K562 (cell line): ENCODE results near the gene BNC2. TPM values are rescaled to one million over a fixed set of nuclear protein-coding genes. Genes with fewer than 3 reads are reported as not detected.

ENCODE experiments used
- ATAC-seq: fragments of 200-7000 bp; cut with Tn5 transposase; 3 replicates; pipeline ENCODE4 v1.9.1; 2020; ENCODE audit warnings: moderate library complexity
- BruUV-seq: library from RNA; stranded (reverse); fragments of 400-500 nt; replicated peaks from 2 replicates; lab custom pipeline; 2021; lab: Mats Ljungman, UMichigan
- CTCF ChIA-PET: fragments of 300-600 bp; formaldehyde crosslinking; extraction: SDS; loops from one replicate; lab custom pipeline; 2021; ENCODE audit warnings: low intra/inter-chr PET ratio; lab: Yijun Ruan, JAX
- POLR2A ChIA-PET: fragments of 300-600, 350-650 bp; sonication (Branson Sonifier 250); formaldehyde crosslinking; extraction: SDS; loops from one replicate; lab custom pipeline; 2021; ENCODE audit warnings: antibody characterized with exemption, inconsistent platforms; lab: Yijun Ruan, JAX
- DNase-seq, 4 experiments: peaks; one replicate each; pipeline versions ENCODE4 v3.0.0 to v3.0.0-alpha.2; 2011 to 2018; ENCODE audit warnings: low spot score in 3 of 4, mixed read lengths in 3 of 4; ENCODE audit errors: extremely low read depth in 1 of 4
- FAIRE-seq: peaks from 2 replicates; lab custom pipeline; 2011; peaks lifted over from hg19 to GRCh38; lab: Jason Lieb, UNC
- H2AFZ ChIP-seq: 2 replicates; pipeline ENCODE4 v1.6.0; 2011; ENCODE audit warnings: low read depth, low read length, control low read depth, inconsistent platforms
- H3K27ac ChIP-seq: fragments of 200-600 bp; 3 replicates; pipeline ENCODE4 v1.8.0; 2011; ENCODE audit warnings: low read depth, mild to moderate bottlenecking, control low read depth, inconsistent platforms, low read length, moderate library complexity, mixed read lengths; ENCODE audit errors: extremely low read depth
- H3K27me3 ChIP-seq, 2 experiments: fragments of 300-600 bp in 1 of 2; 2 replicates in 1 of 2; 3 replicates in 1 of 2; pipeline versions ENCODE4 v1.6.0 to v1.8.0; 2011; ENCODE audit warnings: inconsistent platforms in 2 of 2, low read length in 2 of 2, mild to moderate bottlenecking in 1 of 2, mixed read lengths in 1 of 2, moderate library complexity in 1 of 2; ENCODE audit not compliant: control insufficient read depth in 2 of 2, insufficient read depth in 2 of 2
- H3K36me3 ChIP-seq: fragments of 300-600 bp; 3 replicates; pipeline ENCODE4 v1.8.0; 2011; ENCODE audit warnings: mild to moderate bottlenecking, low read length, inconsistent platforms; ENCODE audit not compliant: control insufficient read depth, insufficient read depth
- H3K4me1 ChIP-seq, 2 experiments: fragments of 200-600 bp in 1 of 2; replicated peaks in 1 of 2; 2 replicates in 1 of 2; 3 replicates in 1 of 2; pipeline versions ENCODE4 v1.5.1 to v1.8.0; 2011; ENCODE audit warnings: inconsistent platforms in 2 of 2, low read length in 2 of 2, mild to moderate bottlenecking in 1 of 2, mixed read lengths in 1 of 2, moderate library complexity in 1 of 2; ENCODE audit not compliant: control insufficient read depth in 2 of 2, insufficient read depth in 2 of 2
- H3K4me2 ChIP-seq: 2 replicates; pipeline ENCODE4 v1.6.1; 2011; ENCODE audit warnings: low read length, control low read depth, inconsistent platforms, mixed read lengths; ENCODE audit not compliant: insufficient read depth
- H3K4me3 ChIP-seq: fragments of 200-600 bp; sonication (generic), shearing (Covaris generic); 2 replicates; pipeline ENCODE4 v1.5.1; 2016; ENCODE audit warnings: control low read depth, inconsistent platforms
- H3K79me2 ChIP-seq: fragments of 200-600 bp; 3 replicates; pipeline ENCODE4 v1.8.0; 2011; ENCODE audit warnings: low read length, inconsistent platforms; ENCODE audit not compliant: control insufficient read depth, insufficient read depth
- H3K9ac ChIP-seq, 2 experiments: 2 replicates each; pipeline versions ENCODE4 v1.6.0 to v1.6.1; 2011; ENCODE audit warnings: low read depth in 2 of 2, low read length in 2 of 2, control low read depth in 1 of 2, inconsistent platforms in 1 of 2, mild to moderate bottlenecking in 1 of 2, mixed read lengths in 1 of 2; ENCODE audit not compliant: insufficient read depth in 1 of 2
- H3K9me1 ChIP-seq: one replicate; pipeline ENCODE4 v1.6.0; 2011; ENCODE audit warnings: inconsistent platforms, mild to moderate bottlenecking, low read length, moderate library complexity; ENCODE audit not compliant: control insufficient read depth, insufficient read depth
- H3K9me3 ChIP-seq: replicated peaks from 2 replicates; pipeline ENCODE4 v1.5.1; 2011; ENCODE audit warnings: low read depth, low read length, inconsistent platforms; ENCODE audit not compliant: control insufficient read depth, insufficient read depth
- H4K20me1 ChIP-seq: replicated peaks from 2 replicates; pipeline ENCODE4 v1.6.1; 2011; ENCODE audit warnings: low read length, inconsistent platforms, mixed read lengths; ENCODE audit not compliant: control insufficient read depth, insufficient read depth
- CBX2 ChIP-seq: fragments of 200-600 bp; sonication (generic); IDR thresholded peaks from one replicate; pipeline ENCODE4 v1.6.1; 2012; ENCODE audit warnings: mild to moderate bottlenecking, low read length, inconsistent platforms; ENCODE audit not compliant: insufficient read depth, poor library complexity, severe bottlenecking
- ETS1 ChIP-seq: conservative IDR thresholded peaks from 2 replicates; pipeline ENCODE4 v1.6.1; 2011; ENCODE audit warnings: low read depth, mild to moderate bottlenecking, low read length; ENCODE audit not compliant: control insufficient read depth
- KDM4B ChIP-seq, 2 experiments: fragments of 450-650 bp in 1 of 2; sonication (generic) in 1 of 2; IDR thresholded peaks; 2 replicates each; pipeline ENCODE4 v1.6.1; 2016 to 2017; ENCODE audit warnings: borderline replicate concordance in 2 of 2, antibody characterized with exemption in 1 of 2, low read depth in 1 of 2, mild to moderate bottlenecking in 1 of 2
- MEIS2 ChIP-seq: fragments of 450-650 bp; IDR thresholded peaks from 2 replicates; pipeline ENCODE4 v1.6.1; 2014; ENCODE audit warnings: mild to moderate bottlenecking; ENCODE audit not compliant: partially characterized antibody
- NR4A1 ChIP-seq, 2 experiments: fragments of 250-450 bp in 1 of 2; fragments of 450-650 bp in 1 of 2; sonication (Bioruptor Pico) in 1 of 2; IDR thresholded peaks; 2 replicates each; pipeline versions ENCODE4 v1.4.0 to v1.6.1; 2016 to 2020; ENCODE audit warnings: mild to moderate bottlenecking in 2 of 2, missing compliant biosample characterization in 1 of 2, missing genetic modification characterization in 1 of 2, moderate library complexity in 1 of 2
- PML ChIP-seq: IDR thresholded peaks from 2 replicates; pipeline ENCODE4 v1.6.1; 2012; ENCODE audit warnings: low read length, inconsistent platforms
- SRSF3 ChIP-seq: fragments of 200-400 bp; formaldehyde crosslinking; IDR thresholded peaks from 2 replicates; pipeline ENCODE4 v1.6.1; 2016; ENCODE audit warnings: mild to moderate bottlenecking, low read length, moderate library complexity; ENCODE audit not compliant: insufficient read depth
- THRB ChIP-seq: fragments of 450-650 bp; formaldehyde crosslinking; conservative IDR thresholded peaks from 2 replicates; pipeline ENCODE4 v1.4.0; 2022; ENCODE audit warnings: mild to moderate bottlenecking, missing genetic modification characterization
- TRIM24 ChIP-seq, 2 experiments: fragments of 450-650 bp; IDR thresholded peaks; 2 replicates each; pipeline ENCODE4 v1.6.1; 2016
- ZBTB9 ChIP-seq: fragments of 450-650 bp; formaldehyde crosslinking; IDR thresholded peaks from 2 replicates; pipeline ENCODE4 v1.4.0; 2020; ENCODE audit warnings: mild to moderate bottlenecking, moderate library complexity
- ZNF436 ChIP-seq: fragments of 250-450, 450-650 bp; sonication (Bioruptor Pico); formaldehyde crosslinking; IDR thresholded peaks from 2 replicates; pipeline ENCODE4 v1.7.0; 2020; ENCODE audit warnings: mild to moderate bottlenecking
- ZNF707 ChIP-seq: fragments of 250-450 bp; sonication (Bioruptor Pico); conservative IDR thresholded peaks from 2 replicates; pipeline ENCODE4 v1.8.0; 2022; ENCODE audit warnings: inconsistent platforms, mild to moderate bottlenecking, moderate library complexity
- ZNF785 ChIP-seq: fragments of 250-450 bp; sonication (Bioruptor Pico); IDR thresholded peaks from 2 replicates; pipeline ENCODE4 v1.4.0; 2020; ENCODE audit warnings: mild to moderate bottlenecking
- WGBS: fragments of 100-300 bp; shearing (Covaris generic); methylation state at CpG from one replicate; pipeline ENCODE4 v1.1.6; 2016; ENCODE audit warnings: low coverage, mixed read lengths; ENCODE audit not compliant: insufficient coverage; ENCODE audit errors: missing lambda C conversion rate; 5-methylcytosine and 5-hydroxymethylcytosine counted together
- in situ Hi-C: fragments of 300-500 bp; cut with MboI; formaldehyde crosslinking; loops from 4 replicates; pipeline ENCODE4 v1.15.0; 2018; ENCODE audit warnings: inconsistent platforms, mixed read lengths
- intact Hi-C: fragments of 100-400 bp; cut with micrococcal nuclease; formaldehyde crosslinking; loops from 2 replicates; pipeline ENCODE4 v1.14.2; 2022
- polyA plus RNA-seq, 8 experiments: library from polyadenylated mRNA; depleted of rRNA in 4 of 8; stranded (reverse) in 5 of 8; unstranded in 3 of 8; fragments of >200 nt; fragmentation: Nextera tagmentation in 2 of 8; fragmentation: Illumina TruSeq in 1 of 8; extraction: Ambion mirVana in 2 of 8; extraction: Trizol in 1 of 8; gene quantifications; 2 replicates each; pipeline versions ENCODE4 v1.2.1 to v1.2.3, GENCODE V29; 2011 to 2014; ENCODE audit warnings: inconsistent platforms in 1 of 8, missing spikeins in 1 of 8
- total RNA-seq, 7 experiments: library from RNA; depleted of rRNA in 6 of 7; stranded (reverse); fragments of >200 nt in 6 of 7; fragmentation: Illumina TruSeq in 2 of 7; extraction: Trizol in 2 of 7; gene quantifications; 2 replicates each; pipeline versions ENCODE4 v1.2.1 to v1.2.3, GENCODE V29; 2011 to 2021; ENCODE audit warnings: low replicate concordance in 1 of 7
- TF ChIP-seq, protein P1 (sequence below): sonication (generic); IDR thresholded peaks from 2 replicates; pipeline ENCODE4 v1.6.1; 2016

BNC2 gene
- total and polyA plus RNA-seq, 9 of the 15 experiments (the other 6 are each of a cell fraction or from before 2014, with no cell fraction given) = not detected

GRCh38 chr9:16816011-16816410 is 54.5 kb downstream of the BNC2 start (continued):
- TF ChIP-seq NR4A1 (CRISPR knock-in tag; IDR thresholded peaks at IDR 0.05) (no peak), NR4A1 (tag; IDR thresholded peaks at IDR 0.05) (no peak), CBX2 (no peak), TRIM24 (IDR thresholded peaks at IDR 0.05) (no peak)
- TF ChIP-seq, protein P1, sequence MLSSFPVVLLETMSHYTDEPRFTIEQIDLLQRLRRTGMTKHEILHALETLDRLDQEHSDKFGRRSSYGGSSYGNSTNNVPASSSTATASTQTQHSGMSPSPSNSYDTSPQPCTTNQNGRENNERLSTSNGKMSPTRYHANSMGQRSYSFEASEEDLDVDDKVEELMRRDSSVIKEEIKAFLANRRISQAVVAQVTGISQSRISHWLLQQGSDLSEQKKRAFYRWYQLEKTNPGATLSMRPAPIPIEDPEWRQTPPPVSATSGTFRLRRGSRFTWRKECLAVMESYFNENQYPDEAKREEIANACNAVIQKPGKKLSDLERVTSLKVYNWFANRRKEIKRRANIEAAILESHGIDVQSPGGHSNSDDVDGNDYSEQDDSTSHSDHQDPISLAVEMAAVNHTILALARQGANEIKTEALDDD = no peak

GRCh38 chr9:16815079-16815478 is 55.4 kb downstream of the BNC2 start:
- Histone ChIP-seq H3K9me1 (no peaks in the 10 kb centered on the region), H4K20me1 (no peaks in the 10 kb centered on the region), H3K27me3 (no peaks in the 10 kb centered on the region), H3K36me3 (no peaks in the 10 kb centered on the region), H3K4me2 (no peak overlapping the region), H3K4me1 (no peaks in the 10 kb centered on the region), H3K9ac (no peak overlapping the region), H3K27ac (no peak overlapping the region), H3K9me3 (no peaks in the 10 kb centered on the region), H3K79me2 (no peaks in the 10 kb centered on the region), H2AFZ (no peak overlapping the region), H3K4me3 (no peak overlapping the region)
- POLR2A ChIA-PET = no interaction called here
- 4% methylated on average over 2 of the region's 2 CpGs for whole genome bisulfite sequencing
- no peak for DNase-seq
- intact Hi-C loops (no loop called here), in situ Hi-C loops (no loop called here)
- no TSS peak for BruUV-seq
- FAIRE-seq = no peak
- ATAC-seq = no peak
- CTCF ChIA-PET = no interaction called here
- no peak for TF ChIP-seq PML
- no peak for TF ChIP-seq ZNF707 (CRISPR knock-in tag)
- no peak for TF ChIP-seq ETS1
- TF ChIP-seq KDM4B (IDR thresholded peaks at IDR 0.05; ENCODE audit: borderline replicate concordance in 2 of 2, low read depth in 1 of 2) = no peak
- no peak for TF ChIP-seq MEIS2
- no peak for TF ChIP-seq THRB (CRISPR knock-in tag)
- TF ChIP-seq ZNF436 (CRISPR knock-in tag) = no peak
- no peak for TF ChIP-seq ZBTB9 (CRISPR knock-in tag)
- TF ChIP-seq SRSF3 = no peak
- no peak for TF ChIP-seq ZNF785
